CD1c-positive myeloid dendritic cell (primary cell): ENCODE results near the gene PCSK5.

Experiments
- DNase-seq: peaks from one replicate; pipeline ENCODE4 v3.0.0-alpha.2; 2016; ENCODE audit errors: extremely low spot score

PCSK5 gene

GRCh38 chr9:75921391-75922127 lies 31.1 kb downstream of the PCSK5 start:
- no peak for DNase-seq

DNA sequence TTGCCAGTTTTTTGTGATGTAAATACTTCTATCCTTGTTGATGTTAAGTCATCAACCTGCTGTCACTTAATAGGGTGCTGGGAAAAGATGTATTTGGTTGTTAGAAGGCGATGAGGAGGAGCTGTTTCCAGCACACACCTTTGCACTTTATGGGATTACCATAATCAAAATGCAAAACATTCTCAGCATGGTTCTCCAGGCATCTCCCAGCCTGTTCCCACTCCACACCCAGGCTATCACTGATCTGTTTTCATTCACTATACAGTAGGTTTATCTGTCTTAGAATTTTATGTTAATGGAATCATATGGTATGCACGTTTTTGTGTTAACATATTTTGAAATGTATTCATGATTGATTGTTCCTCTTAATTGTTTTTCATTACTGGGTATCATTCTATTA lies 35.9 kb downstream of the PCSK5 start:
- DNase-seq: no peak

DNA sequence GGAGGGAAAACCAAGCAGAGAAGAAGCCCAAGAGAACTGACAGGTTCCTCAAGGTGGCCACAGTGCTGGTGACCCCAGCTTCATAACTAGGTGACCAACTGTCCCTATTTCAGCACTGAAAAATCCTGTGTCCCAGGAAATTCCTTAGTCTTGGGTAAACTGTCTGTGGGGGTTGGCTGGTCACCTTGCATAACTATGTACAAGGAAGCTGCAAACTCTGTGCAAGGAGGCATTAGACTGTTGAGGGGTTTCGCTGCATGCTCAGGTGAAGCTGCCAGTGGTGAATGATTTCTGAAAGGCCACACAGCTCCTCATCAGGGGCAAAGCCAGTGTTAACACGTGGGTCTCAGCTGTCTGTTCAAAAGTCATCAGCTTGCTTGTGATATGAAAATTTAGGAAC lies 36.9 kb downstream of the PCSK5 start:
- DNase-seq: no peak

DNA sequence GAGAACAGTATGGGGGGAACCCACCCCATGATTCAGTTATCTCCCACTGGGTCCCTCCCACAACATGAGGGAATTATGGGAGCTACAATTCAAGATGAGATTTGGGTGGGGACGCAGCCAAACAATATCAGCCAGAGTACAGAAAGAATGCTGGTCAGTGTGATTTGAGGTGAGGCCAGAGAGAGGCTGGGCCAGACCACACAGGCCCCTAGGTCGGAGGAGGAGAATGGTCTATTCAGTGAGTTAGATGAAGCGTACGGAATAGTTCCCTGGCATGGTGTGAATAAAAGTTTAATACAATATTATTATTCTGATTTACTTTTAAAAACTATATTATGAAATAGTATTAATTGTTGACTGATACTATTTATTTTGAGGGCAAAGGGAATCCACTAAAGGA lies 39.7 kb downstream of the PCSK5 start:
- DNase-seq: no peak

DNA sequence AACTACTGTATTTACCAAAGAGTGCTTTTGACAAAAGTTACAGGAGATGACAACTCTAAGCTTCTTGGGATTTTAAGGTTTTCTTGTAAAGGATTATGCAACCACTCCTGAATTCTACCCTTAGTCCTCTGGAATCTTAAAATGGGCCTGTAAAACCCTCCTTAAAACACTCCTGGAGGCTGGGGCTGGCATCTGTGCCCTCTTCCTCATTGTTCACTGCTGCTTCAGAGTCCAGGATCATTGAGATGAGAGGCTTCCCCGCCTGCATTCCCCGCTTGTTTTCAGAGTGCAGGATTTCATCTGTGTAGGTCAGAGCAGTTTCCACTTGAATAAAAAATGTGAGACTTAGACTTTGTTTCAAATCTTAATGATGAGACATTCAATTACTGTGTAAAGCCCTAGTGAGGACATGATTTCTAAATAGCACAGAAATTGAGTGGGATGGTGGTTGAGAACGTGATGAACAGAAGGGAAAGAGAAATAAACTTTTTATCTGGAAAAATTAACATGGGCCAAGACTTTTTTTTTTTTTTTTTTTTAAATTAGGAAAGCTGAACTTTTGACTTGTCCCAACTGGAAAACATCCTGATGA lies 40.4 kb downstream of the PCSK5 start:
- no peak for DNase-seq

- DNase-seq: no peak
Observed at GRCh38 chr9:75933982-75934381, 43.5 kb downstream of the PCSK5 start.

DNA sequence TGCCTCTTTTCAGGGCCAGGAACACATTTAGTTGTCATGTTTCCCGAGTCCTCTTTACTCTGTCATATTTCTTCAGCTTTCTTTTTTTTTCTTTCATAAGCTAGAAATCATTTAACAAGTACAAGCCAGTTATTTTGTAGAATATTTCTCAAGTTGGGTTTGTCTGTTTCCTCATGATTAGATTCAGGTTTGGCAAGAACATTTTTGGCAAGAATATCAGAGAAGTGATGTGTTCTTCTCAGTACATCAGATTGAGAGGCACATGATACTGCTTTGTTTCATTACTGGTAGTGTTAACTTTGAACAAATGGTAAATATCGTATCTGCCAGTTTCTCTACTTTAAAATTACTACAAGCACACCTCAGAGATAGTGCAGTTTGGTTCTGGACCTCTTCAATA lies 45.1 kb downstream of the PCSK5 start:
- DNase-seq: no peak

- no peak for DNase-seq
Observed at GRCh38 chr9:75937521-75938258, 47.2 kb downstream of the PCSK5 start.

DNA sequence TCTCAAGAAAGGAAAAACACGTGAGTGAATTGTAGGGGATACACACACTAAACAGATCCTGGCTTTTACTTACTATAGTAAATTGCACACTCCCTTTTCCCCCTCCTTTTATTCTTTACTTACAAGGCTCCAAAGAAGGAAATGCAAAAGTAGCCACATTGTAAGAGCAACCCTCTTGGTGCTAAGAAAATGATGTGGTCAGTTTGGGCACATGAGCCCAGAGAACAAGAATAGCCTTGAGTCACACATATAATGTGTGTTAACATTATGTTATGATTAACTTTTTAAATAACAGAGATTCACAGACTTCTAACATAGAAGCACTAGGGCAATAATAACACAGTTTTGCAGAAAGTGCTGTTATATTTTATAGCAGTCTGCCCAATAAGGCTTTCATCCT lies 48.5 kb downstream of the PCSK5 start:
- no peak for DNase-seq

DNA sequence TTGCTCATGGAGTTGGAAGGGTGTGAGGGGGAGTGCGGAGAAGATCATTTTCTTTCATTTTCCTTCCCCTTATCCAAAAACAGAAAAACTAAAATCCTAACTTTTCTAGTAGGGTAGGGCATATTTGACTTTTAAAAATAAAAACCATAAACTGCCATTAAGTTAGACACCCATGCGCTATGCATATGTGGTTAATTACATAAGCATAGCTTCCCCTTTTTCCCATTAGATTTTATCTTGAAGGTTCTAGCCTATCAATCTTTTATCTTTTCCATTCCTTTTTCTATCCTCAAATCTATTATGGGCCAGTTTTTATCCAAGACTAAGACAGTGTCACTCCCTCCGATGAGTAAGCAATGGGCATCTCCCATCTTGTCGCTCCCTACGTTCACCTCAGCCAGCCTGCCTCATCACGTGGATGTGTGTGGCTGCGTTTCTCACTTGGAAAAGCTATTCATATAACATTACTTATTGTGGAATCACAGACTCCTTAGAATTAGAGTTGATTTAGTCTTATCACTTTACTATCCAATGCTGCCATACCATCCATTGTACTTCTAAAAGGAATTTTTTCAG lies 49.2 kb downstream of the PCSK5 start:
- no peak for DNase-seq

DNA sequence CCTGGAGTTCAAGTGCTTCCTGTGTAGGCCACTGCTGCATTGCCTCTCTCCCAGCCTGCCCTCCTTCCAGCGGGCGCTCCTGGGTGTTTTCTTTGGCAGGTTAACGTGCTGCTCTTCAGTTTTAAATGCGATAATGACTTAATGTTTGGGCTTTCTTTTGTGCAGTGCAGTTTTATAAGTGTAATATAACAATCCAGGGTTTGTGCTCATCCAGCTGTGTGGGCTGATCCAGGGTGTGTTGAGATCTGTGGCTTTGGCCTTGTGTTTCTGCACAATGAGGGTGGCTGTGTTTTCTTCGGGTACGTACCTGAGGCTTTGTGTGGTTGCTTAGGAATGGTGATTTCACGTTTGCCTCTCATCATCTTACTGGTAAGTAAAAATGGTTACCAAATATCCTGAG lies 50.6 kb downstream of the PCSK5 start:
- no peak for DNase-seq

DNA sequence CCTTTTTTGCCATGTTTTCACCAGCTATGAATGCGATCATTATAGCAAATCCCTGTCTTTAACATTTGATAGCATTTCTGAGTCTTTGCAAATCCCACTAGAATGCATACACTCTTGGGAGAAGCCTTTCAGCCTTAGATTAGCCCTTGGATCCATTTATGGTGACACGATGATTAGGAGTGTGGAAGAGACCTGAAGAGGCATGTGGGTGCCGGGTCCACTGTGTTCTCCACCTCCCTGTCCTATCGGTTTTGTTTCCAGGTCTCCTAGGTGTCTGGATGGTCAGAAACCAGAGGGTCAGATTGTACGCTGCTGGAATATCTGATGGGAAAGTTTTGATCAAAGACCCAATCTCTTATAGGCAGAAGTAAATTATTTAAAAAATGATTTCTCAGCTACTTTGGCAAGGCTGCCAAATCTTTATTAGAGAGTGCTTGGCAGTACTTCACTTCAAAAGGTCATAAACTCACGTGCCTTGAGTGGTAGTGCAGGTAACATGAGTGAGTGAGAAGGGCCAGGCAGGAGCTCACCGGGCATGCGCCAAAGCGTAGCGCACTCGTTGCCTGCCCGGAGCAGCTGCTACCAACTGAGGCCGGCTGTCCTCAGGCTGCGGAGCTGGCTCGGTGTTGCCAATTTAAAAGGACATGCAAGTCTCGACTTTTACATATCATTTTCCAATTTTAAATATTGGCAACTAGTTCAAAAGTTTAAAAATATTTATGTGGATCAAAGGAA lies 51.3 kb downstream of the PCSK5 start:
- DNase-seq: no peak

- no peak for DNase-seq
Observed at GRCh38 chr9:75946766-75947165, 56.3 kb downstream of the PCSK5 start.

GRCh38 chr9:75947233-75947632 lies 56.8 kb downstream of the PCSK5 start:
- no peak for DNase-seq

GRCh38 chr9:75950998-75951397 lies 60.5 kb downstream of the PCSK5 start:
- DNase-seq: no peak

GRCh38 chr9:75953218-75953617 lies 62.7 kb downstream of the PCSK5 start:
- DNase-seq: no peak

- no peak for DNase-seq
Observed at GRCh38 chr9:75956161-75956560, 65.7 kb downstream of the PCSK5 start.

DNA sequence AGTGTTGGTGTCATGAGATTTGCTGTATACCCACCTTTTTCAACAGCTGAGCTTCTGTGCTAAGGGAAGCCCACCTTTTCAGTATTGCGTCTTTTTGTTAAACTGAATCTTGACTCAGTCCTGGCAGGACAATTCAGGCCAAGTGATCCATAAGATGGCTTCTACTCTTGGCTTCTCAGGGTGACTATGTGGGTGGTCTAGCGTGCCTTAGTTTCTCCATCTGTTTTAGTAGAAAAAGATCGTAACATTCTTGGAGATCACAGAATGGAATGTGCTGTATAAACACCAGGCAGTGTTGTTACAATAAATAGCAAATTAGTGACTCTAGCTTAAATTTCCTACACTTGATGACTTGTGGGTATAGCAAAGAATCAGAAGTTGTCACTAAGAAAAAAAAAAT lies 66.6 kb downstream of the PCSK5 start:
- no peak for DNase-seq

DNA sequence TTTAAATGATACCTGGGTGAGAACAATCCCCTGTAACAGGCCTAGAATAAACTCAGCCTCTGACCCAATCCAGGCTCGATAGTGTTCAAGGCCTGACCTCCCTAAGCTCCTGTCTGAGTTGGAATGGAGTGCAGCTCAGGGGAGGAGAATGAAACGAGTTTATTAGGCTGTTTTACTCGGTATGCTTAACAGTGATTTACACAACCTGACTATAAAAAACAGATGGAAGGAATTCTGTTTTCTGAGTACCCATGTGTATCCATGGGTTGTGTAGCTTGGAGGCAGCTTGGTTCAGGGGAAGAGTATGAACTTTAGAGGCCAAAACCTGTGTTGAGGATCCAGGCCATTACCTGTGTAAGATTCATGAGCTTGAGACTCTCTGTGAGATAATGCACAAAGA lies 67.8 kb downstream of the PCSK5 start:
- DNase-seq: no peak

DNA sequence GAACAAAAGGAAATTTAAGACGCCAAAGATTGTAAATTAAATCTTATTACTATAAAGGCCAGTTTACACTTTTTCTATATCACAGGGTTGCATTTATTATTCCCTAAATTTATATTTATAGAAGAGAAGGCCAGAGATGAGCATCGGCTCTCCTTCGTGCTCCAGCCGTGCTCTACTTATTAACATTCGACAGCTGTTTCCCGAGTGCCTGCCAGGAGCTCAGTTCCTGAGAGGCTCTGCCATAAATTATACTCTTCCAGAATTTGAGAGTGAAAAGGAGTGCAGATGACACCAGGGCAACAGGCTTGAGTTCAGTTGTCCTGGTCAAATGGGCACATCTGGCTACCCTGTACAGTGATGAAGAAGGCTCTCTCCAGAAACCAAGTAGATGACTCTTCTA lies 70.1 kb downstream of the PCSK5 start:
- no peak for DNase-seq

DNA sequence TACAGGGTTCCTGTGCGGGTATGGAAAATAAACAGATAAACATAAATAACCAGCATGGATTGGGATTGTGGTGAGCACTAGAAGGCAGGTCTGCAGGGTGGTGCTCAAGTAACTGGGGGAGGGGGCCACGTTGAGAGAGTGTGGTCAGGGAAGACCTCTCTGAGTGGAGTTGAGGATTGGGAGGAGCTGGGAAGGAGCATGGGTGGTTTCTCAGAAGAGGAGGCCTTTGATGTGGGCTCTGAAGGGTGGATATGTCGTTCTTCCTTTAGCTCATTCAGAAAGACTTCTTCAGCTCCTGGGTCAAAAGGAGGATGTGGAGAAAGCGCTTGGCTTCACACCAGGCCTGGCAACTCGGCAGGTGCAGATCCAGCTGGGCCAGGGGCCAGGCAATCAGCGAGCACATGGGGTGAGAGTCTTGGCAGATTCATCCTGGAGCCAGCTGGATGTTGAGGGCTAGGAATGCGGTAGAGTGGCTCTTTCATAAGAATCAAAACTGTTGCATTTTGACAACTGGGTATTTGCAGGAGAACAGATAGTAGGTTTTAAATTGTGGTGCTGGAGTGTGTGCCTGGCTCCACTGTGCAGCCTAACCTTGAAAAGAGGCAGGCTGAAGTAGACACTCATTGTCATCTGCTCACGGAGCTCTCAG lies 71.7 kb downstream of the PCSK5 start:
- no peak for DNase-seq

DNA sequence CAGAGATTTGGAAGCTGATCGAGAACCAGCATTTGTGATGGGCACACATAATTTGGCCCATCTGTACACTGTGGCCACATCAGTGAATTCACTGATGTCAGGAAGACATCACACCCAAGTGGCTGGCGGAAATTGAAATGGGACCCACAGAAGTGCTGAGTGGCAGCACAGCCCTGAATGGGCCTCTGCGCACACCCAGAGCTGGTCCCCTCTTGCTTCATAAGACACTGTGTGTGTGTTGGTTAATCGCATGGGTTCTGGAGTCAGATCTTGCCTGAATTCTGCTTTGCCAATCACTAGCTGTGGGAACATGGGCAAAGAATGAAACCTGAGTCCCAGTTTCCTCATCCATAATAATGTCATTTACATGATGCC lies 72.2 kb downstream of the PCSK5 start:
- no peak for DNase-seq
